ENCODE measurements around the gene ZNF236.

DNA sequence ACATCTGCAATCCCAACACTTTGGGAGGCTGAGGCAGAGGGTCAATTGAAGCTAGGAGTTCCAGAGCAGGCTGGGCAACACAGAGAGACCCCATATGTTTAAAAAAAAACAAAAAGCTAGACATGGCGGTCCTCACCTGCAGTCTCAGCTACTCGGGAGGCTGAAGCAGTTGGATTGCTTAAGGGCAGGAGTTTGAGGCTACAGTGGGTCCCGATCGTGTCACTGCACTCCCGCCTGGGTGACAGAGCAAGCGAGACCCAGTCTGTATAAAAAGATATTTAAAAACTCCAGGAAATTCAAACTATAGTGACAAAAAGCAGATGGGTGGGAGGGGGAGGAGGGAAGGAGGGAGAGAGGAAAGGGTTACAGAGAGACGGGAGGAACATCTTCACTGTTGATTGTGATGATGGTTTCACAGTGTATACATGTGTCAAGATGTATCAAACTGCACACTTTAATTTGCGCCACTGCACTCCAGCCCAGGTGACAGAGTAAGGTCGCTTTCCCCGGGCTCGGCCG is 942 bp upstream of the ZNF236 start:
- TF ChIP-seq, protein P1, sequence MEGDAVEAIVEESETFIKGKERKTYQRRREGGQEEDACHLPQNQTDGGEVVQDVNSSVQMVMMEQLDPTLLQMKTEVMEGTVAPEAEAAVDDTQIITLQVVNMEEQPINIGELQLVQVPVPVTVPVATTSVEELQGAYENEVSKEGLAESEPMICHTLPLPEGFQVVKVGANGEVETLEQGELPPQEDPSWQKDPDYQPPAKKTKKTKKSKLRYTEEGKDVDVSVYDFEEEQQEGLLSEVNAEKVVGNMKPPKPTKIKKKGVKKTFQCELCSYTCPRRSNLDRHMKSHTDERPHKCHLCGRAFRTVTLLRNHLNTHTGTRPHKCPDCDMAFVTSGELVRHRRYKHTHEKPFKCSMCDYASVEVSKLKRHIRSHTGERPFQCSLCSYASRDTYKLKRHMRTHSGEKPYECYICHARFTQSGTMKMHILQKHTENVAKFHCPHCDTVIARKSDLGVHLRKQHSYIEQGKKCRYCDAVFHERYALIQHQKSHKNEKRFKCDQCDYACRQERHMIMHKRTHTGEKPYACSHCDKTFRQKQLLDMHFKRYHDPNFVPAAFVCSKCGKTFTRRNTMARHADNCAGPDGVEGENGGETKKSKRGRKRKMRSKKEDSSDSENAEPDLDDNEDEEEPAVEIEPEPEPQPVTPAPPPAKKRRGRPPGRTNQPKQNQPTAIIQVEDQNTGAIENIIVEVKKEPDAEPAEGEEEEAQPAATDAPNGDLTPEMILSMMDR (IDR thresholded peaks at IDR 0.05): no peak
- TF ChIP-seq POLR2A (IDR thresholded peaks at IDR 0.05): no peak
